Astrocyte of the spinal cord (primary cell): ENCODE measurements around the gene ZSCAN32.

Source experiments
- DNase-seq: peaks from one replicate; pipeline ENCODE4 v3.0.0; 2011; ENCODE audit warnings: low read depth, low spot score
- H3K4me3 ChIP-seq: 2 replicates; pipeline ENCODE4 v1.5.1; 2011; ENCODE audit warnings: low read depth, mild to moderate bottlenecking, low read length, moderate library complexity
- CTCF ChIP-seq: IDR thresholded peaks from 2 replicates; pipeline ENCODE4 v1.5.1; 2012; ENCODE audit warnings: low read depth, mild to moderate bottlenecking, low read length, inconsistent platforms
- in situ Hi-C: cut with HindIII; loops from 2 replicates; pipeline ENCODE4 v1.10.0; 2017; ENCODE audit warnings: low sequenced_read_pairs

Gene ZSCAN32

DNA sequence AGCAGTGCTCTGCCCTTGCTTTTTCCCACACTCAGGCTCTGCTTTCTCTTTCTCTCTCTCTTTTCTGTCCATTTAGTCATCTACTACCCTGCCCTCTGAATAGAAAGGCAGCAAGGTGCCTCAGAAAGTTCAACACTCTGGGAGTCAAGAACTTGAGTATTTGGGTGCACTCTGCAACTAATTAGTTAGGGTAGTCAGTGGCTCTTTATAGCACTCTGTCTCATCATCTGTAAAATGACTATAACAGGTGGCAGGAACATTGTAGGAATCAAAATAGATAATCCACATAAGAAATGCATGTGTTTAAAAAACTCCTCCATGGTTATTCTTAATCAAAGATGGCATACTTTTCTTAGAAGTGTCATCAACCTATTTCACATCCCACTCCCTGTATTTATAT is 37.9 kb downstream of the ZSCAN32 start:
- H3K4me3 ChIP-seq = no peak overlapping the region
- TF ChIP-seq CTCF = no peak
- no peak for DNase-seq
- in situ Hi-C loops = no loop called here

- in situ Hi-C loops = no loop called here
- no peak for DNase-seq
- no peak overlapping the region for H3K4me3 ChIP-seq
- no peak for TF ChIP-seq CTCF
Measured at GRCh38 chr16:3358871-3359270, 41.9 kb downstream of the ZSCAN32 start.

DNA sequence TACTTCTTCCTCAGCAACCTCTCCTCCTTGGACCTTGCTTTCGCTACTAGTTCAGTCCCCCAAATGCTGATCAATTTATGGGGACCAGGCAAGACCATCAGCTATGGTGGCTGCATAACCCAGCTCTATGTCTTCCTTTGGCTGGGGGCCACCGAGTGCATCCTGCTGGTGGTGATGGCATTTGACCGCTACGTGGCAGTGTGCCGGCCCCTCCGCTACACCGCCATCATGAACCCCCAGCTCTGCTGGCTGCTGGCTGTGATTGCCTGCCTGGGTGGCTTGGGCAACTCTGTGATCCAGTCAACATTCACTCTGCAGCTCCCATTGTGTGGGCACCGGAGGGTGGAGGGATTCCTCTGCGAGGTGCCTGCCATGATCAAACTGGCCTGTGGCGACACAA is 44.7 kb downstream of the ZSCAN32 start:
- H3K4me3 ChIP-seq = no peak overlapping the region
- in situ Hi-C loops = no loop called here
- DNase-seq = no peak
- no peak for TF ChIP-seq CTCF

- no peak for TF ChIP-seq CTCF
- H3K4me3 ChIP-seq = no peak within 1 kb of the TSS
- DNase-seq = no peak
- in situ Hi-C loops = no loop called here
Measured at GRCh38 chr16:3355589-3355988, 45.2 kb downstream of the ZSCAN32 start, which contains the start of gene OR2C1. OR2C1 (plus strand) TSS chr16:3355889; CDS start chr16:3355941, 52 bp downstream.

DNA sequence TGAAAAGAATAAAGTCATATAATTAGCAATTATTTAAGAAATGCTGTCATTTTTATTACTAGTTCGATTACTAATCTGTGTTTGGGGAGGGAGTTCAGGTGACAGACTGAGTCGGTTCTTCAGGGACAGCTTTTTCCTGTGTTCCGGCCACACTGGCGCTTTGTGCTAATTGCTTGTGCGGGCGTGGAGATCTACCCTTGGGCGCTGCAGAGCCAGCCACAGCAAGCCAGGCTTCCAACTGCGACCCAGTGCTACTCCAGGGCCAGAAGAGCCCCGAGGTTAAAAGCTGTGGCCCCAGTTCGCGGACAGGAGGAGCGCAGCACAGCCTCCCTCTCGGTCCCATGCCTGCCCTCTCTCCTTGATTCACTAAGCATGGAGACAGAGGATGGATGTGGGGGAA is 51.6 kb downstream of the ZSCAN32 start:
- H3K4me3 ChIP-seq = no peak overlapping the region
- in situ Hi-C loops = no loop called here
- DNase-seq = no peak
- TF ChIP-seq CTCF = no peak

DNA sequence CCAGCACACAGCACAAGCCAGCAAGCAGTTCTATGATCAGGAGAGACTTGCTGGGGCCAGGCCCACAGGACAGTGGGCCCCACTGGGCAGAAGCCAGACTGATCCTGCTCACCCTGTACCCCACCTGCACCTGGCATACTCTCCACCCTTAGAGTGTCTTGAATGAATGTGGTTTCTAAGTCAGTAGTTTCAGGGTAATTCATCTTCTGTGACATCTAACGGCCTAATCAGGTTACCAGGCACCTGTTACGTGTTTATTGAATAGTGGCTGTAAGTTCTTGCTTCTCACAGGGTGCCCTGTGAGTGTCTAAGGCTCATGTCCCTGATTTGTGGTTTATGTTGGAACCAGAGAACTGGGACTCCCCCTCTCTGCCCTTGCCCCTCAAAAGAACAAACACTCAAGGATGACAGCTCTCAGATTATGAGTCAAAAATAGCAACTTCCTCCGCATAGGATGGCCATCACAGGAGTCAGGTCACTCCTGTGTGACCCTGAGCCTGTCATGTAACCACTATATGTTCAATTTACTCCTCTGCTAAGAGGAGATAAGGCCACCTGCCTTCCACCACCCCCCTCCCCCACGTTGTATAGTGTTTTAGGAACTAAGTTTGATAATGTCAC is 52.1 kb downstream of the ZSCAN32 start:
- no peak overlapping the region for H3K4me3 ChIP-seq
- no peak for TF ChIP-seq CTCF
- DNase-seq = no peak
- in situ Hi-C loops = no loop called here
